HG03280 (cell line): ENCODE data around the gene AGAP1.

Source experiments
- ATAC-seq: cut with Tn5 transposase; IDR thresholded peaks from one replicate; pipeline ENCODE4 v1.9.1; 2021; ENCODE audit warnings: mild to moderate bottlenecking, moderate library complexity; ENCODE audit not compliant: unreplicated experiment

AGAP1 gene

DNA sequence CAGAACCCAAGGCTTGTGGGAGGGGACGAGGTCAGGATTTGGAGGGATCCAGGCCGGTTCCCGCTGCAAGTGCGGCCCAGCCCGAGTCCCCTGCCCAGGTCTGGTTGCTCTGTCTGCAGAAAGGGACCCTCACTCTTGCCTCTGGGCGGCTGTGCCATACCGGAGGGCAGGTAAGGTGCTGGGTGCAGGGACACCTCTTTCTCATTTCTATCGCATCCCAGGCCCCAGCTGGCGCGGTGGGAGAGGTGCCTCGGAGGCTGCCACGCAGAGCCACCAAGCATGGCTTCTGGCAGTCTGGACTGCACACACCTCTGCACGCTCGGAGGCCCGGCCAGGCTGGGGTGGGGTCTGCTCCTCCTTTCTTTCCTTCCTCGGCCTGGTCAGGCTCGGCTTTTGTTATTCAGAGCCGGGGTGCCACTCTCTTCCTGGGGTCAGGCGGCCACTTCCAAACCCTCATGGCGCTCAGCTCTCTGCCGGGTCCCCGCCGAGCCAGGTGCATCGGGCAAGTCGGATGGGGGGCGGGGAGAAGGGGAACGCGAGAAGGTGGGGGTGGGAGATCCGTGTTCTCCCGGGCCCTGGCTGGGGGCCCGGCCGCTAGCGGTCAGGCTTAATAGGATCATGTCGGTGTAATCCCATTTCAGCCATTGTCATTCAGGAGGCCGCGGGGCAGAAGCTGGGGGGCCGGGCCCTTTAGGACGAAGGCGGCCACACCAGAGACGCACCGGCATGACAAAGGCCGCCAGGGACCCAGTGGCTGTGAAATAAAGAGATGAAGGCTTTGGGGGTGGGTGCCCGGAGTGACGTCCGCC is 665.3 kb downstream of the AGAP1 start:
- no peak for ATAC-seq

DNA sequence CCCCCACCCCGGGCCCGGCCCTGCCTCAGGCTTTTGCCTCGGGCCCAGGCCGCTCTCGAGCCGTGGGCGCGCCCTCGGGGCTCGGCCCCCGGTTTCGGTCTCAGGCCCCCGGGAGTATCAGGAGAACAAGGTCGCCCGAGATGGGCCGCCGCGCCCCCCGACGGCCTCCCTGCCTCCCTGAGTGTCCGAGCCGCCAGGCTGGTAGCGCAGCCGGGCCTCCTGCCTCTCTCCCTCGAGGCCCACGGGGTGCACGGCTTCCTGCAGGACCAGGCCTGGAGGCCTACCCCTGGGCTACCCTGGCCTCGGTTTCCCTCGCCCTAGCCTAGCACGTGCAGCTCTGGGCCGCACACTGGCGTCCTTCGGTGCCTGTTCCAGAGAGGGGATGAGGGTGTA is 665.9 kb downstream of the AGAP1 start:
- no peak for ATAC-seq

DNA sequence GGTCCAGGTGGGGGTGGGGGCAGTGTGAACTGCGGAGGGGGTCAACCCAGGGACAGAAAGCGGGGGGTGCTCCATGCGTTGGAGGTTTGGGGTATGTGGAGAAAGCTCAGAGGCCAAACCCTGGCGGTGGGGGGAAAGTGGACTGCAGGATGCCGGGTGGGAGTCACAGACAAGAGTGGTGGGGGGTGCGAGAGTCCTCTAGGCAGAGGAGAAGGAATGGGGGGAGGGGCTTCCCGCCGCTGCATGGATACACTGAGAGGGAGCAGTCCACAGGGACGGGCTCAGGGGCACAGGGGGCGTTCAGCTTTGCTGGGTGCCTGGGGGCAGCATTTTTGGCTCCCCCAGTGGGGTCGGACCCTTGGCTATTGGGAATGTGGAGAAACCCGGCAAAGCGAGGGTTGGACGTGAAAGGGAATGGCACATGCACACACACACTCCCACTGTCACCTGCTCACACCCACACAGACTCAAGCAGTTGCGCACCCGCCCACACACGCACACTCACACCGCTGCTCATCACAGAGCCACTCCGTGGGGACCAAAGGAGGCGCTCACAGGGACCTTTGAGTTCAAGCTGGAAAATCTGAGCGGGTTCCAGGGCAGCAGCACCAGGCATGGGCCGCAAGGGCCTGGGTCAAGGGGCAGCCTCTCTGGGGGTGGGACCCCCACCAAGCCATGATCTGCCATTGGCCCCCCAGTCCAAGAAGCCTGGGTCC is 666.7 kb downstream of the AGAP1 start:
- ATAC-seq: no peak

DNA sequence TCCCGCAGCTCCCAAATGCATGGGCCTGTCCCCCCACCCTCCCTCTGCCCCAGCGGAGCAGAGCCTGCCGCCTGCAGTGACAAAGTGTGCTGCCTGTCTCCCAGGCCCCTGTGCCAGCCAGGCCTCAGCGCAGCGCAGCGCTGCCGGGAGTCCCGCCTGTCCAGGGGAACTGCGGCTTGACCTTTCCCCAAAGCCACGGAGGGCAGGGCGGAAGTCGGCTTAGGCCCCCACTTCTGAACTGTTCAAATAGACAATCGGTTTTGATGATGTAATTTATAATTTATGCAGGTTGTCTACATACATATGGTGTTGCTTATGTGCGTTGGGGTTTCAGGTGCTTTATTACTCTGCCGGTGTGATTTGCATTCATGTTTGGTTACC is 667.2 kb downstream of the AGAP1 start:
- ATAC-seq: no peak

DNA sequence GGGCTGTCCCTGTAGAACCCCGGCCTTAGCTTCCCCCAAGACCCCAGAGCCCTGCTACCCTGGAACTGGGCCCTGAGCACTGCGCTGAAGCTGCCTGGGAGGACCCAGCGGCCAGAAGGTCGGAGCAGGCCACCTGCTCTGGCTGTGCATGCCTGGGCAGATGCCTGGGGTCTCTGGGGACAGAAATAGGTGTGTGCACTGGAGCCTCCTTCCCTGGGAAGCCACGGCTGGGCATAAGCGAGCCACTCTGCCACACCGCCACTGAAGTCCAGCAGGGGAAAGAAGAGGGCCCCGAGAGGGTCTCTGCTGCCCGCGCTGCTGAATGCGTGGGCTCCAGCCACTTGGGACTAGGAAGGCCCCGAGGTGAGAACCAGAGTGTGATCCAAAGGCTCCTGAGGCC is 667.7 kb downstream of the AGAP1 start:
- ATAC-seq: no peak

DNA sequence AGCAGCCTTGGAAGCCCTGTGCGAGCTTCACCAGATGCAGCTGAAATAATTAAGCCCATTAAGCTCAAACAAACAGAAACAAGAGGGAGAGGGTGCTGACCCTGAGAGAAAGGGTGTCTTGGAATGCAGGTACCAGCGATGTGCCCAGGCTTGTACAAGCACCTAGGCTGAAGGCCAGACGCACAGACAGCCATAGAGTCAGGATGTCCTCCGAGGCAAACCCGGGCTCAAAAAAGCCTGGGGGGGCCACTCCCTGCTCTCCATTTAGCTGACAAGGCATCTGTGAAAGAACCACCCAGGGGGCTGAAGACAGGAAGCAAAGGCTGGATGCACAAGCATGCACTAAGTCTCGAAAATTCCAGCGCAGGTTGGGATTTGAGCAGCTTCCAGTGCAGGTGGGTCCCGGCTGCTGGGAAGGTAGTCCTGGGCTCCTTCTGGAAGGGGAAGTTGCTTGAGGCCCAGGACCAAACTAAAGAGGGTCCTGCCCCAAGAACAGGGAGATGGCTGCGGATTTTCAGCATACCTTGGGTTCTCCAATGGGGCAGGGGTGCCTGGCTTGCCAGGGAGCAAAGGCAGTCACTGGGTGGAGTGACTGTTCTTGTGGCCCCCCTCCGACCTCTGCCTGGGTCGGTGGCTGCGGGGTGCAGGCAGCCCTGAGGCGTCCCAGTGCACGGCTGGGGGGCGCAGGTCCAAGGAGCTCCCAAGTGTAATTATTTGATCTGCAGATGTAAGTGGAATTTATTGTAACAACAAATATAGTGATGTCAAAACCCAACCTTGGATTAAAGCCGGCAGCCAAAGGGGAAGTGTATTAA is 668.4 kb downstream of the AGAP1 start:
- ATAC-seq: no peak

DNA sequence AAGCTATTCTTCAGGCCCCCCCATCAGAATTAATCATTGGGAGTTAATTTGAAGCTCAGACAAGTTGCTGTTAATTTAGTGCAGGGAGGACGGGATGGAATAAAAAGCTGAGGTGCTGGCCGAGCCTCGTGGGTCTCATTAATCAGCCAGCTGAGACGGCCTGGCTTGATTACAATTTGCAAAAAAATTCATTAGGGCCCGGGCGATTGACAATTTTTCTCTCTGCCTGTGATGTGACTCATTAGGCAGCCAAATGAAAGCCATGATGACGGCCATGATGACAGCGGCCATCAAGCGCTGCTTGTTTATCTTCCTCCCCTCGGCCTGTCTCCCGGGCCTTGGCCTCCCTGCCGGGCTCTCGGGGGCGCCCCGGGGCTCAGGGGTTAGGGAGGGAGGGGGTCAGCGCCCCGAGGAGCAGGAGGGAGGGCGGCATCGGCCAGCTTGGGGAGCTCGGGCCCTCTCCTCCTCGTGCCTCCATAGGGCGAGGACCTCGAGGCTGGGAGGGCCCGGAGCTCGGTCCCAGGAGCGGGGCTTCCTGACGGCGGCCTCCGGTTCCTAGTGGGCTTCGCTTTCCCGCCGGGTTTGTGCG is 669.1 kb downstream of the AGAP1 start:
- no peak for ATAC-seq

DNA sequence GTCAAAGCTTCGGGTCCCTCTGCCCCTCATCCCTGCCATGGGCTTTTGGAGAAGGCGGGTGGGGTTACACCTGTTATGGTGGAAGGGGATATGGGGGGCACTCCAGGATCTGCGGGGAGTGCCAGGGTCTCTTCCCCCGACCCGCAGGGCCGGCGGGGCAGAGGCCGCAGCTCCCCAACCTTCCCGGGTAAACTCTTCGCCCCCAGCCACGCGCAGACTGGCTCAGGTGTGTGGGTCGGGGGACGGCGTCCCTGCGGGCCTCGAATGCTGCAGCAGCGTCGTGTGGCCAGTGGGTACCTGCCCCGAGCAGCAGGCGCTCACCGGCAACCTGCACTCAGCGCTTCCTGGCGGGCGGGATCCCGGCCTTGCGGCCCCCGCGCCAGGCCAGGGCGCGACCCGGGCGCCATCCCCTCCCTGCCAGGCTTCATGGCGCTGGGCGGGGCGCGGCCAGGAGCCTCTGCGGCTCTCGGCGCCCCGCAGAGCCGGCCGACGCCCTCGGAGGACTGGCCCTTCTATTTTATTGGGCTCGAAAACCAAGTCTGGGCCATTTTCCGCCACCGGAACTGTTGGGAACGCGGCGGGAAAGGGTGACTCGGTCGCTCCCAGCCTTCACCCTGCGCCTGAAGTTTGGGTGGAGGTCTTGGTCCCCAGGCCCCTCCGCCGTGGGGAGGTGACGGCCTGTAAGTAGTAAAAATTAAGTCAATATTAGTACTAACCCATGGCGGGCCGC is 669.8 kb downstream of the AGAP1 start:
- ATAC-seq: no peak

DNA sequence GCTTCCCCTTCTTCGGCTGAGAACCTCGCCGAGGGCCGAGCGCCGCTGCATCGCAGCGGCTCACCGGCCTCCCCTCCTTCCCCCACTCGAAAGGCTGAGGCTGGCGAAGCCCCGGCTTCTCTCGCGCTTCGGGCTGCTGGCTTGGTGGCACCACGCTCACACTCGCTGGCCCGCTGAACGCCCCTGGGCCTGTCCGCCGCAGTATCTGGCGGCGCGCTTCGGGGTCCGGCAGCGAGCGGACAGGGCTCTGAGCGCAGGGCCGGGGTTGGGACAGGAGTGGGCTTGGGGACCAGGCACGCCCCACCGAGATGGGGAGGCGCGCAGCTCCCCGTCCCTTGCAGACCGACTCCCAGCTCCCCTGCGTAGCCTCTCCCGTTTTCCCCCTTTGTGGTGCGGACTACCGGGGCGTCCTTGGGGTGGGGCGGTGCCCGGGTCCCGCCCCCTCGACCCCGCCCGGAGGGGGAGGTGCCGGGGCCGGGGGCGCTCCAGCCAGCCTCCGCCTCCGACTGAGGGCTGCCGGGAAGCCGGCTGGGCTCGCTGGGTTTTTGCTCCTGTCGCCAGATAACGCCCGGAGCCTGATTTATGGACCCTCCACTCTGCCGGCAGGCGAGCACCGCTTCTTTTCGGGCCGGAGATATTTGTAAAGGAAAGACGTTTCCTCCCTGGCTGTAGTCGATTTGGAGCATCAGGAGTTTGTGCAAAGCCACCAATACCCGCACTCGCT is 670.5 kb downstream of the AGAP1 start:
- ATAC-seq: no peak

DNA sequence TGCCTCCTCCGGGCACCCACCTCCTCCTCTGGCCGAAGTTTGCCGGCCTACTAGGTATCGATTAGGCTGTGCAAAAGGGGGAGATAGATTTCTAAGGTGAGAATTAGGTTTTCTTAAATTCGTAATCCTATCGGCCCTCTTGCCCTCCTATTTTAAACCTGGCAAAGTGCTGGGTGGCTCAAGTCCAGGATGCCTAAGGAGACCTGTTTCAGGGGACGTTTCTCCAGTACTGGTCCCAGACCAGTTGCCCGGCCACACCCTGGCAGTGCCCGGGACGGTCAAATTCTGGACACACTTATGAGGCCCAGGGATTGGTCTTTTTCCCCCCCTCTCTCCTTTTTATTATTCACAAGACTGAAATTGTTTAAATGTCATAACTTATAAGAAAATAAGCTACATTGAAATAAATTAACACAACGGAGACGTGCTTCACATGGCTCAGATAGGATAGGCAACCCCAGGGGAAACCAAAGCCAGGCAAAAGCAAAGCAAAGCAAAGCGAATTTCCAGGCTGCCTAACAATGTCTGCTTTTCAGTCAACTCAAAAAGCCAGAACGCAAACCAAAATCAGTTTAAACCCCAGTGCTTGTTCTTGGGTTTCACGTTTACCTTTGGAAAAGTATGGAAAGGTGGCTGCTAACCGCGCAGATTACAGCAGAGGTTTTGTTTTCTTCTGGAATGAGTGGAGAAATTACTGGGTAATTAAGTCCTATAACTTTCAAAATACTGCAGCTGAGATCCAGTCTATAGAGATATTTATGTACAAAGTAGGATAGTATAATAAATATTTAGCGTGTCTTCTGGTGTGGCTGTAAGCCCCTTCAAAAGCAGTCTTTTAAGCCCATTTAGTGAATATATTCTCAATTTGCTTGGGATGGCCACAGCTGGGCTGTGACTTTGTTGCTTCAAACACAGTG is 671.3 kb downstream of the AGAP1 start:
- no peak for ATAC-seq

DNA sequence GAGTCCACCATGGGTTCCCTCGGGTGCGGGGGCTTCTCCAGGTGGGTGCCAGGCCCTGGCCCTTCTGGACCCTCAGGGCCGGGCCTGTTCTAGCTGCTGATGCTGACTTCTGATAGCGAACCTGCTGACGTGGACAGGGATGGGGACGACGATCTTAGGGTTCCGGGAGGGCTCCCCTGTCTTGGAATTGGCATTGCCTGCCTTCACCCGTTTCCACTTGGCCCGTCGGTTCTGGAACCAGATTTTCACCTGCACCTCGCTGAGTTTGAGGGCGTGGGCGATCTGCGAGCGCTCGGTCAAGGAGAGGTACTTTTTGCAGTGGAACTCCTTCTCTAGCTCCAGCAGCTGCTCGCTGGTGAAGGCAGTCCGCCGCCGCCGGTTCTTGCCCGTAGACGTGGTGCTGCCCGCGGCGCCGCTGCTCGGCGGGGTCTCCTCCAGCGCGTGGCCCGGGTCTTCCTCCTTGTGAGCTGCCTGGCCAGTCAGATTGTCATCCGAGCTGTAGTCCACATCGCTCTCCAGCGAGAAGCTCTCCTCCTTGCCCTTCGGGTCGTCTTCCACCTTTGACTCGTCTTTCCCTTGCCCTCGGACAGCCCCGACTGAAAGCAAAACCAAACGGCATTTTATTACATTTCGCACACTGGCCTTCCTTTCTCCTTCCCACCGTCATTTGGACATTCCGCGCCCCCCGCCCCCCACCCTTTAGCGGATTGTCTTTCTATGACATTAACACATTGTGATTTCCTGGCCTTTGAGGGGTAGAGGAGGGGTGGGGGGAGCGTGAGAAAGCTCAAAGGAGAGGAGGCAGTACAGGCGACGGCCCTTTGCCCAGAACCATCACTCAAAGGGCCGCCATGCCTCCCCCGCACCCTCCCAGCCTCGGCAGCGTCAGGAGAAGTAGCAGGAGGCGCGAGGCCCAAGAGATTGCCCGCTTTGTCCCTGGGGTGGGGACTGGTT is 672.3 kb downstream of the AGAP1 start:
- ATAC-seq: no peak

DNA sequence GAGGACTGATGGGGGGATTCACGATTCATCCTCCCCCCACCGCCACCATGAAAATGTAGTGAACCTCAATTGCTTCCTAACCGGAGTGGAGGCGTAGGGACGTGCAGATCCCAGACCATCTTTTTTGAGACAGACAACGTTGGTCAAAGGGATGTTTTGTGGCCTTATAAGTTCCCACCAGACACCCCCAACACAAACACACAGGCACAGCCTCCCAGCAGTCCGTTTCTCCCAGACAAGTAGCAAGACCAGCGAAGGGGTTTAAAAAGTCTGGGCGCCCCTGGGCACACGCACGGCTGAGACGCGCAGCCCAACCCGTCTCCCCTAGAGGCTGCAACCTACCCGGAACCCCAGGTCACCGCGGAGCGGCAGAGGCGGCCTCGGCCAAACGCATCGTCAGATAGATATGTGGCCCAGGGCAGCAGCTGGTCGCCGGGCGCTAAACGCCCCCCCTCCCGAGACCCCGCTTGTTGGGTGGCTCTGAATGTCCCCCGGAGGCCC is 673.0 kb downstream of the AGAP1 start:
- no peak for ATAC-seq

DNA sequence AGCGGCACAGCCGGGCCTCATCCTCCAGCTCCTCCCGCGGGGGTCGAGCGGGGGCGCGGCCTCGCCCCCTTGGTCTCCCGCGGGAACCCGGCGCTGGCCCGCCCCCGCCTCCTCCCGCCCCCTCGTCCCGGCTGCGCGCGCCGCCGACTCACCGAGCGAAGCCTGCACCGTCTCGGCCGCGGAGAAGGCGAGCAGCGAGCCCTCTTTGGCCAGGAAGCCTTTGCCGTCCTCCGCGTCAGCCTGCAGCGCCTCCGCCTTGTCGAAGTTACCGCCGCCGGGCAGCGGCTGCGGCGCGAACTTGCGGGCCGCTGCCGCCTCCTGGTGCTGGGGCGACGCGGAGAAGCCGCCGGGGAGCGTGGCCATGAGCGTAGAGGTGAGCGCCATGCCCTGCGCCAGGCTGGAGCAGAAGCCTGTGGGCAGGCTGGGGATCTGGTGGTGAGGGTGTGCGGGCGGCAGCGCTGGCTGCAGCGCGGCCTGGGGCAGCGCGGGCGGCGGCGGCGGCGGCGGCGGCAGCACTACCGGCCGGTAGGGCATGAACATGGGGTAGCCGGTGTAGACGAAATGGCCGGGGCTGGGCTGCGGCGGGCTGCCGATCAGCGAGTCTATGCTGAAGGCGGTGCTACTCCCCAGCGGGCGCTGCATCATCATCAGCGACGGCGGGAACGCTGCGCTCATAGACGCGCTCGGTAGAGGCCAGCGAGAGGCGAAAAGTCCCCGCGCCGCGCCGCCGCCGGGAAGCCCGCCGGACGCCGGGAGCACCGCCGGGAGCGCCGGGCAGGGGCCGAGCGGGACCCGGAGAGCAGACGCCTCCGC is 673.7 kb downstream of the AGAP1 start:
- no peak for ATAC-seq

DNA sequence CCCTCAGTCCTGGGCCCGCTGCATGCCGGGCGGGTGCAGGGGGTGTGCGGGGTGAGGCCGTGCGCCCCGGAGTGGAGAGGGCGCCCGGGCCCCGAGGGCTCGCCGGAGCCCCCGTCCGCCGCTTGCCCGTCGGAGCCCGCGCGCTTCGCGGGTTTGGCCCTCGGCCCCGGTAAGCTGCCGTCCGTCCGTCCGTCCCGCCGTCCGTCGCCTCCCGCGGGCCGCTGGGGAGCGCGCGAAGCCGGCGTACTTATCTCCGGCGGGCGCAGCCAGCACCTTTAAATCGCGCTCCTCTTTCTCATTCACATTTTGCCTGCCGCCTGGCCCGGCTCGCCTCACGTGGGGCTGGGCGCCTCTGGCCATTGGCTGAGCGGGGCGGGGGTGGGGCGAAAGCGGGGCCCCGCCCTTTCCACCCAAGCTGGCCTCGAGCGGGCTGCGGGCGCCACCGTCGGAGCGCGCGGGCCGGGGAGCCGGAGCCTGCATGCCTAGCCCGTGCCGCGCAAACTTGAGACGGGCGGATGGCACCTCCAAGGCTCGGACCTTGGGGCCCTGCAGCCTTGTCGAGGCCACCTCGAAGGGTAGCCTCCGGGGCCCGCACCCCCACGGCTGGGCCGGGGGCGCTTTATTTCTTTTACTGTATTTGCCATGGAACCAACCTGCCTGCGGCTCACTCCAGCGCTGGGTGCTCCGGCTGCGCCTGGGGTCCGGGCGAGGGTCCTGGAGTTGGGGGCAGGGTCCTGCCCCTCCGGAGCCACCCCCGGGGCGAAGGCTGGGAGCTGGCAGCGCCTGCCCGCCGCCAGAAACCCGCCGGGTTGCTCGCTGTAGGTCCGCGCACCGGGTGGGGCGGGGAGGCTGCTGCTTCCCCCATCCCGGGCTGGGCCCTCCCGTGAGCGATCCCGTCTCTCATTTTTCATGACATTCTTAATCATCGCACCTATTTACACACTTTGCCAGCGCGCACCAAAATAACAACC is 674.6 kb downstream of the AGAP1 start, which contains the start of gene GBX2:
TSS of gene GBX2 (minus strand) at position 277 of the 971 bp plus-strand sequence. CDS start 415 bp downstream, outside the sequence.
- no peak for ATAC-seq

DNA sequence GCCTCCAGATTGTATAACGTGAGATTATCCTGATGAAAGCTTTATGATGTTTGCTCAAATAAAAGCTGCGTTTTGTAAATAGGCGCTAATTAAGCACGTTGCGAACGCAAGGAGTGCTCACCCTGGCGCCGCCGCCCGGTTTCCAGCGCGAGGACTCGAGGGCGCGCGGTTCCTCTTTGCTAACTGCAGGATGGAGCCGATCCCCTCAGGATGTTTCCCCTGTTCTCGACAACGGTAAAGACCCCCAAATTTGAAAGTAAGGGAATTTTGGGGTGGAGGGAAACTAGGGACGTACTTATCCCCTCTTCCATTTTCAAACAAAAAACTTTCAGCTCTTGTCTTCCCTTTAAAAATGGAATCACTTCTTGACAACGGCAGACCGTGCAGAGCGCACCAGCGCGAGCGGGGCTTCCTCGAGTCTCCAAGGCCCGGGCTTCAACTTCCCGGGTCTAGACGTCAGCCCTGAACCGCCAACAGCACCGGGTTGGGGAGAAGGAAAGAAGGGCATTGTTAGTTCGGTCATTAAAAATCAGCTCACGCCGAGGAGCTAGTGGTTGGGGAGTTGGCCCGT is 675.4 kb downstream of the AGAP1 start:
- no peak for ATAC-seq
